Ramos (cell line): Measurements from ENCODE around the gene TTC31.
"Not testable (repeated sequence)": the region's sequence is repeated elsewhere in the genome, so short reads cannot be mapped to it uniquely, and the experiment has no call there.

ENCODE experiments used
- in situ Hi-C: fragments of 300-500 bp; cut with MboI; formaldehyde crosslinking; loops from one replicate; pipeline ENCODE4 v1.14.3; 2022; ENCODE audit warnings: low sequenced_read_pairs; ENCODE audit not compliant: unreplicated experiment

TTC31 gene

DNA sequence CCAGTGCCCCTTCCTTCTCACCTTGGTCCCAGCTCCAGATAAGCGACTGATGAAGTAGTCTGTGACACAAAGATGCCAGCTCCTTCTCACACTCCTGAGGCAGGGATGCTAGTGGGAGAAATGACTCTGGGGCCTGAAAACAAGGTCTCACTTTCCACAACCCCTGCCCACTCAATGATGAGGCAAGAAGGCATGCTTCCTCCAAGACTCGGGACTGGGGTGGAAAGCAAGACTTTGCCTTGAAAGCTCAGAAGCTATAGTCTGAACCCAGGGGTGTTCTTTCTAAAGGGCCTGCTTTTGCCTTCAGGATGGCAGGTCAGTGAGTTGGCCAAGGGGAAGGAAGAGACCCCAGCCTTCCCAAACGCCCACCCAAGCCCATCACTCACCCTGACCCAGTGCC lies 1.4 kb upstream of the TTC31 start:
- in situ Hi-C loops: no loop called here

DNA sequence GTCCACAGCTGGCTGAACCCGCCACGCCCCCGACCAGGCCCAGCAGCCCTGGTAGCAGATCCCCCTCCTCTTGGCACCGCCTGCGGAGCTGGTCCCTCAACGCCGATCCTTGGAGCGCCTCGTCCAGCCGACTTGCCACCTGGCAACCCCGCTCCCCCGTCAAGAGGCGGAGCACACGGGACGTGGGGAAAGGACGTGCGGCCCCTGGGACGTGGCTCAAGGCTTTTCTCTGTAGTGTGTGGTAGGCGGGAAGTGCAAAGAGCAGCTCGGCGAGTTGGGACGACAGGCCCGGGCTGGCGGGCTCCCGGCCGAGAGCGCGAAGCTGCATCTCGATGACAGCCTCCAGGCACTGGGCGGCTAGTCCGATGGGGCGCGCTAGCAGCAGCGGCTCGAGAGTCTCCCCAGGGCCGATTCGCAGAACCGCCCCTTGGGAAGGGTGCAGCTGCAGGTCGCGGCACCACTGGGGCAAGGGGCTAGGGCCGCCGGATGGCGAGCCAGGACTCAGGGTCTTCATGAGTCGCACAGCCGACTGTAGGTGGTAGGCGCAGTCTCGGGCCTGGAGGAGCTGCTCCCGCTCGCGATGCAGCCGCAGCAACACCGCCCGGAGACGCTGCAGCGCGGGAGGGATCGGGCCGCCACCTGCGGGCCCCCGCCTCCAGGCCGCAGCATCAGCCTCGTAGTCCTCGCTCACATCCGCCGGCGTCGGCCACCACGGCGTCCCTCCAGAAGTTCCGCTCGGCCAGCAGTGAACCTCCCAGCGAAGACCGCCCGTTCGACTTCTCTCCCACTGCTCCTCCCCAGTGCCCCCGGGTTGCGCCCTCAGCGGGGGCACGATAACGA lies 700 bp upstream of the TTC31 start:
- in situ Hi-C loops: no loop called here

DNA sequence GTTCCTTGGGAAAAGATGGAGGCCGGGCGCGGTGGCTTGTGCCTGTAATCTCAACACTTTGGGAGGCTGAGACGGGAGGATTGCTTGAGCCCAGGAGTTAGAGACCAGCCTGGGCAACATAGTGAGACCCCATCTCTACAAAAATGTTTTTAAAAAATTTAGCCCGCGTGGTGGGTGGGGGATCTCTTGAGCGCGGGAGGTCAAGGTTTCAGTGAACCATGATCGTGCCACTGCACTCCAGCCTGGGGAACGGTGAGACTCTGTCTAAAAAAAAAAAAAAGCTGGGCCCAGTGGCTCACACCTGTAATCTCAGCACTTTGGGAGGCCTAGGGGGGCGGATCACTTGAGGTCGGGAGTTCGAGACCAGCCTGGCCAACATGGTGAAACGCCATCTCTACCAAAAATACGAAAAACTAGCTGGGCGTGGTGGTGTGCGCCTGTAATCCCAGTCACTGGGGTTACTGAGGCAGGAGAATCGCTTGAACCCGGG lies 839 bp downstream of the TTC31 start:
- in situ Hi-C loops: not testable (repeated sequence)

DNA sequence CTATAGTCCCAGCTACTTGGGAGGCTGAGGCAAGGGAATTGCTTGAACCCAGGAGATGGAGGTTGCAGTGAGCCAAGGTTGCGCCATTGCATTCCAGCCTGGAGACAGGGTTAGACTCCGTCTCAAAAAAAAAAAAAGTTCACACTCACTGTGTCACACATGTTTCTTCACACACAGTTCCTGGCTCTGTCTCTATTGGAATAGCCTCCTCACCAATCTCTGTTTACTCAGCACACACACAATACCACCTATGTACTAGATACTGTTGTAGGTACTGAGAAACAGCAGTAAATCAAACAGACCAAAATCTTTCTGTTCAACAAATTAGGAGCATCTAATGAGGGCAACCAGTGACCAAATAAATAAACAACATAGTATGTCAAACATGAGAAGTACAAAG lies 3.3 kb downstream of the TTC31 start:
- in situ Hi-C loops: no loop called here

DNA sequence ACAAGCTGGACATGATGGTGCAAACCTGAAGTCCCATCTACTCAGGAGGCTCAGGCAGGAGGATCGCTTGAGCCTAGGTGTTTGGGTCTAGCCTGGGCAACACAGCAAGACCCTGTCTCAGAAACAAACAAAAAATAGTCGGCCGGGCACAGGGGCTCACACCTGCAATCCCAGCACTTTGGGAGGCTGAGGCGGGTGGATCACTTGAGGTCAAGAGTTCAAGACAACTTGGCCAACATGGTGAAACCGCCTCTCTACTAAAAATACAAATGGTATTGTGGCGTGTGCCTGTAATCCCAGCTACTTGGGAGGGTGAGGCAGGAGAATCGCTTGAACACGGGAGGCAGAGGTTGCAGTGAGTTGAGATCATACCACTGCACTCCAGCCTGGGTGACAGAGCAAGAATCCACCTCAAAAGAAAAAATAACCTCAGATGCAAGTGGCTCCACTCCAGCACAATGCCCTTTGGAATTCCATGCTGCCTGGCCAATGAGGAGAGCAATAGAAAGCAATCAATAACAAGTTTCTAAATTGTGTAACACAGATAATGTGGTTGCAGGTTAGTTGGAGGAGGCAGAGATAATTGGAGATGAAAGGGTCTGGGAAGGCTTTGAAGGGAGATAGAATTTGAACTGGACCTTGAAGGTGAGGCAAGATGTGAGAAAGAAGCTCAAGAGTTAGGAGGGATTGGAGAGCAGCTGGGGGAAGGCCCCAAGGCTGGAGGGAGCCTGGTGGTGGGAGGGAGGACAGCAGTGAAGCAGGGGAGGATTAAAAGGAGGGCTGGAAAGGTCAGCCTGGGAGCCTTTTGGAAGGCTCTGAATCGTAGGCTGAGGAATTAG lies 6.0 kb downstream of the TTC31 start:
- in situ Hi-C loops: no loop called here

DNA sequence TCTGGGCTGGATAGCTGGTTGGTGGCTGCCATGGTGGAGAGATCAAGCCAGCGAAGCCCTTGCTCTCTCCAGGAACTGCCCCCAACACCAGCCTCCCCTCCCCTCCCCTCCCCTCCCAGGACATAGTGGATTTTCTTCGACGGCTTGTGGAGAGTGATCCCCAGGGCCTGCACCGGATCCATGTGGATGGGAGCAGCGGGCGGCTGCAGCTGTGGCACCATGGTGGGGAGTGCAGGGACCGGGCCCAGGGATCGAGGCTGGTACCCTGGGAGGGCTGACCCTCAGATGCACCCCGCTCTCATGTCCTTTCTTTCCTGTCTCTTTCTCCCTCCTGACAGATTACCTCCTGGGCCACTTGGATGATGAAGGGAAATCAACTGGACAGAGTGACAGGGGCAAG lies 7.0 kb downstream of the TTC31 start:
- in situ Hi-C loops: no loop called here

DNA sequence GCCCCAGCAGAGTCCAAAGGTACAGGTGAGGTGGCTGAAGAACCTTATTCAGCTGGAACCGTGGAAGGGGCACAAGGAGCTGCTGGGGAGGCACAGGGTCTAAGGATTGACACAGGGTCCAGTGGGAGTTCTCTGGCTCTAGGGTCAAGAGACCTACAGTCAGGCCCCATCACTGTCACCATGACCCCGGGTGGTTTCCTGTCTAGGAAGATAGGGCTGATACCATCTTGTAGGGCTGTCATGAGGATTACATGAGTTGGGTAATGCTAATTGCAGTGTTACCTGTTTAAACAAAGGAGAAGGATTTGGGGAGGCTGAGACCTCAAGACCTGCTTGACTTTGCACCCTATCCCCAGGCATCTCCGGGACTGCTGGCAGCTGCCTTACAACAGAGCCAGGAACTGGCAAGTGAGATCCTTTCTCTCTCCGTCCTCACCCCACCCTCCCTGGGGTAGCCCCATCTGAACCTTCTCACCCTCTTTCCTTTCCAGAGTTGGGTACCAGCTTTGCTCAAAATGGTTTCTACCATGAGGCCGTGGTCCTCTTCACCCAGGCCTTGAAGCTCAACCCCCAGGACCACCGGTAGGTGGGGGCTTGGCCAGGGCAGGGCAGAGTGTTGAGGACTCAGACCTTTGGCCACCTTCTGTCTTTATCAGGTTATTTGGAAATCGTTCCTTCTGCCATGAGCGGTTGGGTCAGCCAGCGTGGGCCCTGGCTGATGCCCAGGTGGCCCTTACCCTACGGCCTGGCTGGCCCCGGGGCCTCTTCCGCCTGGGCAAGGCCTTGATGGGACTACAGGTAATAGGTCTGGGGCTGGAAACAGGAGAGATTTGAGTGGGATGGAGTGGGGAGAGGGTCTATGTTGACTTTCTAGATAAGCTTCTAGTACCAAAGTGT lies 9.0 kb downstream of the TTC31 start:
- in situ Hi-C loops: no loop called here

DNA sequence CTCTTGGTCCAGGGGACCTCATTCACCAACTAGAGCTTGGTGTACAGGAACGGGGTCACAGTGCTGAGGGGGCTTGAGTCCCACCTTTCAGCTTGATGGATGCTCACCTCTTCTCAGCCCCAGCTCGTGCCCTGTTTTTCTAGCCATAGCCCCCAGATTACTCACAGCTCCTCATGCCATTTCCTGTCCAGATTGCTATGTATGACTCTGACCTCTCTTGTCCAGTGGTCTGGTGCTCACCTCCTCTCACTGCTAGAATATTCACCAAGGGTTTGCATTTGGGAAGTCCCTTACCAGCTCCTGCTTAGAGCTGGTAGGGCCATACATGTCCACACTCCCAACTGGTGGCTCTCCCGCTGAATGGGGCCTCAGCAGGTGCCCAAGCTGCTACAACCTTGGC lies 10.7 kb downstream of the TTC31 start:
- in situ Hi-C loops: no loop called here

DNA sequence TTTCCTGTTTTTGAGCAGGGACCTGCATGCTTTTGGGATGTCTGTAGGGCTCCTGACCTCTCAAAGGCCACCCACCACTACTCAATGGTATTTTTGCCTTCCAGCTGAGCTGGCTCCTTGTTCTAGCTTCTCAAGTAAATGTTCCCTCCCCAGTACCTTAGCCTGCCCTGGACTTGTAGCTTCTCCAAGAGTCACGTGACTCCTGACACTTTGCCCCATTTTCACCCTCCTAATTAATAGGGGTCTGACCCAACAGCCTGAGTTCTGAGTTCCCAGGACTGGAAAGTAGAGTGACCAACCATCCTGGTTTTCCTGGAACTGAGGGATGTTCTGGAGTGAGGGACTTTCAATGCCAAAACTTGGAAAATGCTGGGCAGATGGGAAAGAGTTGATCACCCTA lies 12.6 kb downstream of the TTC31 start:
- in situ Hi-C loops: no loop called here

DNA sequence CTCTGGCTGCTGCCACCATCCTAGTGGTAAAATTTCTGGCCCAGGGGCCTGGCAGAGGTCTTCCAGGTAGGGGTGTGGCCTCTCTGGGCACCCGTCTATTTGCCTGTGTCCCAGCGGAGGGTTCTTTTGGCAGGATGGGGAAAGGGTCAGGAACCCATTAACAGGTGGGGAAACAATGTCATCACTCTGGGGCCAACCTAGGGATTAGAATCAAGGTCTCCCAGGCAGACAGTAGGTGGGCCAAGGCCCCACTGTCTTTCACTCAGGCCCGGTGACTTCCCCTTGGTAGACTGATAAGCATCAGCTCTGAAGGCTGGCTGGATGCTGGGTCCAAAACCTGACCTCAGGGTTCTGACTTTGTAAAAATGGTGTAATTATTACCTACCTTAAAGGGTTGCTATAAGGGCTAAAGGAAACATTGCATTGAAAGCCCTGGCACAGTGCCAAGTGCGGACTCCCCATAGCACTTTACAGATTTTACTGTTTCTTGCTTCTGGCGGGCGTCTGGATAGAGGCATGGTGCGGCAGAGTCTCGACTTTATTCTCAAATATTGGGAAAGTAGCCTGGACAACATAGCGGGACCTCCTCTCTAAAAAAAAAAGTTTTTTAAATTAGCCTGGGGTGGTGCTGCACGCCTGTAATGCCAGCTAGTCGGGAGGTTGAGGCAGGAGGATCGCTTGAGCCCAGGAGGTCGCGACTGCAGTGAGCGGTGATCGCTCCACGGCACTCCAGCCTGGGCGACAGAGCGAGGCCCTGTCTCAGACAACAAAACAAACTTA lies 14.3 kb downstream of the TTC31 start:
- in situ Hi-C loops: no loop called here

DNA sequence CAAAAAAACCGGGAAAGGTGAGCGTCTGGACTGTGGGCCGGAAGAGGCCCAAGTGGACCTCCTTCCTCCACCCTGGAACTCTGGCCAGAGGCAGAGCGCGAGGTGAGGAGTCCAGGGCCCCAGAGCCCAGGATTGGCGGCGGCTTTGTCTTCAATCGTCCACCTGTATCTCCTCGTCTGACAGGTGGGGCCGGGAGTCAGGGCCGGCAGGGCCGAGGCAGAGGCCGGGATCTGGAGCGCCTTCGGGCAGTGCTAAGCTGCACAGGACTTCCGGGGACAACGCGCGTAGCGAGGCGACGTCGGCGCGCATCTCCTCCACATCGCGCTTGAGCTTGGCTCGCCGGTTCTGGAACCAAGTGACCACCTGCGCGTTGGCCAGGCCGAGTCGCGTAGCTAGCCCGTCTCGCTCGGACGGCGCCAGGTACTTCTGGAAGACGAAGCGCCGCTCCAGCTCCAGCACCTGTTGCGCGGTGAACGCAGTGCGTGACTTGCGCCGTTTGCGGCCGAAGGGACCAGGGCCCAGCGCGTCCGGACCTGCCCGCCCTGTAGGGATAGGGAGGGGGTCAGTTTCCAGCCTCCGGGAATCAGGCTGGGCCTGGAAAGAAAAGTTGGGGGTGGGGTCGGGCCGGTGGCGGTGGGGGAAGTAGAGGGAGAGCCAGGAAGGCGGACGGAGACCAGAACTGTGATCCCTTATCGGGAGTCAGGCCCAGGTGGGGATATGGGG lies 15.1 kb downstream of the TTC31 start:
- in situ Hi-C loops: no loop called here

DNA sequence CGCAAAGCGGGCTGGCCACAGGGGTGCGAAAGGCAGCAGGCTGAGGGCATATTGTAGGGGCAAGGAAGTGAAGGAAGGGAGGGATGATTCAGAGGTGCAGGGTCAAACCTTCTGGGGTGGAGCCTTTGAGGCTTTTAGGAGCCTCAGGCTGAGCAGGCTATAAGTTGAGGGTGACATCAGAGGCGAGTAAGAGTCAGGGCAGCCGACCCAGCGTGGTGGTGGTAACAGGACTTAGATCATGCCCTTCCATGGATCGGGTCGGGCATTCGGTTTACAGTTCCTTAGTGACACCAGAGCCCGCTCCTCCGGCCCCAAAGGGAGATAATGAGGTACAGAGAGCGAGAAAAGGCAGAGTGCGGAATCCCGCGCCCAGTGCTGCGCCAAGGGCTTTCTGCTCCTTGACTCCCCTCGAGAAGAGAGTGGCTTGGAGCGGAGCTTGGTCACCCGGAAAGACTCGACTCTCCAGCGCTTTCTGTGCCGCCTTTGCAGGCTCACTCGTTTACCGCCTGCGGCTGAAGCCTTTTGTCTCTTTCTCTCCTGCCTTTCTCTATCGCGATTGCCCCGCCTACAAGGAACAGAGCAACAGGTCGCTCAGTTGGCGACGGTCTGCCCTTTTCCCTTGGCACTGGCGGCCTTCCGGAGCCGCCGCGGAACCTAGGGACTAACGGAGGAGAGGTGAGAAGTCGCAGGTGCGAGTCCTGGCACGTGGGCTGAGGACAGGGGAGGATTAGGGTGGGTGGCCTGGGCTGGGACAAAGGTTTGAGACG lies 15.8 kb downstream of the TTC31 start:
- in situ Hi-C loops: no loop called here

DNA sequence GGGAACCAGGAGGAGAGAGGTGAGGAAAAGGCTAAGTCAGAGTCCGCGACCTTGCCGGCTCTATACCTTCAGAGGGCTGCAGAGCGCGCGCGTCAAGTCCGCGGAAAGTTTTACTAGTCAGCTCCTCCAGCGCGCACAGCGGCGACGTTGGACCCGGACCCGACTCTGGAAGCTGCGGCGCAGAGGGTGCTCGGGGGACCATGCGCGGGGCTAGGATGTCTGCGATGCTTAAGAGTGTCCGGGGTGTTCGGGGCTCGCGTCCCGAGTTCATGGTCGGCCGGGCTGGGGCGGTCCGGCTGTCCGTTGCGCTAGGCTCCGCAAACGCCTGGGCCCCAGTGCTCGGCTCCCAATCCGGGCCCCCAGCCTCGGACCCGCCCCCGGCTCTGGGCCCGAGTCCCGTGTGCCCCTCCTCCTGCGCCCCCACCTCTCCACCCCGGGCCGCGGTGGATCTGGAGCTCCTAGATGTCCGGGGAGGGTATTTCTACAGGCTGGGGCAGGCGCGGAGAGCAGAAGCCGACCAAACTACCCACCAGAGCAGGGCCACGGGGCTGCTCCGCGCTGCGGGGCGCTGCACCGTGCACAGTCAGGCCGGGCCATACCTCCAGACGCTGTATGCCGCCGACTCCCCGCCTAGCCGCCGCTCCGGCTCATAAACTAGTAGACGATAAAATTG lies 16.5 kb downstream of the TTC31 start, which contains the start of gene LBX2:
Gene LBX2, minus strand, starts transcription at position 337 of the 673 bp plus-strand sequence. Its CDS starts 66 bp downstream, at position 271.
- in situ Hi-C loops: no loop called here

DNA sequence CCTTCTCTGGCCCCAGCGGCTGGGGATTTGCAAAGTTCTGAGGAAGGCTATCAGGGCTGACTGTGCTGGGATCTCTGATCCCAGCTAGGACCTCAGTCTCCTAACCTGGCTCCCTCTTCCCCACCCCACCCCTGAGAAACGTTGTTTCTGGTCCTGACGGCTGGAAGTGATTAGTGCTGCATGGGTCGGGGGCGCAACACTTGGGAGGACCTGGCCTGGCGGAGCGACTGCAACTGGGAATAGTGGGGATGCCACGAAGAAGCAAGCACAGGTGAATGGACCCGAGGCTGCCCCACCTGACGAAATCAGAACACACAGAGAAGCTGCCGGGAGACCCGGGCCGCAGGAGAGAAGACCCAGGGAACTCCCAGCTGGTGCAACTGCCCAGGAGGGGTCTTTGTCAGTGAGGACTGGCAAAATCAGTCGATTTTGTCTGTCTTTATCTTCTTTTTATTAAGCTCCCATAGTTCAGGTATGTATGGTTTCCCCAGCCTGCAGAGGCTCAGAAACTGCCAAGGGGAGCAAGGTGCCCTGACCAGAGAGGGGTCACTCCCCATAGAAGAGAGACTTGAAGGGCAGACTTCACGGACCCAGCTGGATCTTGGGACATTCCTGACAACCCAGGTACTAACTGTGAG lies 17.2 kb downstream of the TTC31 start:
- in situ Hi-C loops: no loop called here

DNA sequence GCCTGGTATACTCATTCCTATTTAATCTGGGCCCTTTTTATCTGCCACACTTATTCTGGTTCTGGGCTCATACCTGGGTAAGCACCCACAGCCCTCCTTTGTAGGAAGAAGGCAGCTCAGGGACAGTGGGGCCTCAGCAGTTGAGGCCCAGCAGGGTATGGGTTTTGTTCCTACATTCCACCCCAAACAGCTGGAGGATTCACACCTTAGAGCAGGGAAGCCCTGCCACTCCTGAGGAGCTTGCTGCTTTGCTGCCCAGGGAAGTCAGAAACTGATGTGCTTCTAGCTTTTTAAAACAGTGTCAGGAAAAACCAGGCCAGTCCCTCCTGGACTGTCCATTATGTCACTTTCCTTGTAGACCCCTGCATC lies 17.7 kb downstream of the TTC31 start:
- in situ Hi-C loops: no loop called here

DNA sequence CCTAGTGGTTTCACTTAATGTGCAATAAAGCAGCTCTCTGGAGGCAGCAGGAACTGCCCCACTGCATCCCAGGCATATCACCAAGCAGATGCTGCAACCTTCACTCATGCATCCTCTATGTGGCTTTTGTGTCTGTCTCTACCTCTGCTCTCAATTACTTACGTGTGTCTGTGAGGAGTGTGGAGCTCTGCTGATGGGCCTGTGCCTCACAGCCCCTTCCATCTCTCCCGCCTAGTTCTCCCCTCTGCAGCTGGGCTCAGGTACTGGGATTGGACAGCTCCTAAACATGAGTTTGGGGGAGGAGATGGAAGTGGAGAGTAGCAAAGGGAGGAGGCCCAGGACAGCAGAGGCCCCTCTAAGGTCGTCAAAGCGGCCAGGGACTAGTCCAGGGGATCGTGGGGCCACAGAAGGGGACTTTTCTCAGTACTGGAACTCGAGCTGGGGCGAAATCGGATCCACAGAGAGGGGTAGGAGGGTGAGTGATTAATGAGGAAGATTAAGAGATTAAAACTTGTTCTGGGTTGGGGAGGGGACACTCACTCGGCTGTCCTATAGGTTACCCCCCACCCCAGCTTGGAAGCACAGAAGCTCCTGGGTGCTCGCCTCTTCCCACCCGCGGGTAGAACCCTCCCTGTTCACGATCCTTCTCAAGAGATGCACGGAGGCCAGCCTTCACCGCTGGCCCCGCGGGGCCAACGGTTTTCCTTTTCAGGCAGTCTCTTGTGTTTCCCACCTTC lies 18.6 kb downstream of the TTC31 start:
- in situ Hi-C loops: no loop called here
